ENCODE measurements around the gene CRAT.
A peak's percentile ranks its signal among the peaks of the same experiment; 100 is the strongest.
"Not testable (repeated sequence)": the region's sequence is repeated elsewhere in the genome, so short reads cannot be mapped to it uniquely, and the experiment has no call there.

CRAT gene

GRCh38 chr9:129135476-129135875 lies 24.9 kb upstream of the CRAT start:
- Mint-ChIP-seq H3K9me3 (no peaks in the 10 kb centered on the region), H3K36me3 (ENCODE audit: low read depth) (peaks cover 32% of the 10 kb centered on the region), H3K4me1 (peaks cover 65% of the 10 kb centered on the region), H3K4me3 (no peak overlapping the region), H3K27me3 (ENCODE audit: low read depth, poor library complexity) (no peaks in the 10 kb centered on the region), H3K27ac (peak overlapping the region; percentile 41)
- DNase-seq = no peak
- no peak for TF ChIP-seq CTCF (IDR thresholded peaks at IDR 0.05)

DNA sequence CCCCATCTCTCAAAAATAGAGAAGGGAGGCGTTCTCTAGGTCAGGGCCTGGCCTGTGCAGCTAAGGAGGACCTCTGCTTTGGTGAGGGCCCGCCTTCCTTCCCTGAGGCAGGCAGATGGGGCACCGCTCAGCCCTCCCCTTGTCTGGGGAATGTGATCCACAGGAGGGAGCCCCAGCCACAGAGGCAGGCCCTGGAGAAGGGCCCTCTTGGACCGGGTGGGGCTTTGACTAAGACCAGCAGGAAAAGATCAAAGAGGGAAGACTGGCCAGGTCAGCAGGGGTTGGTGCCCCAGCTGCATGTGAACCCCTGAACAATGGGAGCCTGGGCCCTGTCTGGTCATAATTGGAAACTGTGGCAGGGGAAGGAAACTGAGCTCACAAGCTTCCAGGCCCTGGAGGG lies 22.5 kb upstream of the CRAT start:
- Mint-ChIP-seq H3K4me1 (peaks cover 42% of the 10 kb centered on the region), H3K36me3 (ENCODE audit: low read depth) (peaks cover 50% of the 10 kb centered on the region), H3K4me3 (no peak overlapping the region), H3K27me3 (ENCODE audit: low read depth, poor library complexity) (no peaks in the 10 kb centered on the region), H3K27ac (peak overlapping the region; percentile 85), H3K9me3 (no peaks in the 10 kb centered on the region)
- no peak for DNase-seq
- TF ChIP-seq CTCF (IDR thresholded peaks at IDR 0.05) = no peak

DNA sequence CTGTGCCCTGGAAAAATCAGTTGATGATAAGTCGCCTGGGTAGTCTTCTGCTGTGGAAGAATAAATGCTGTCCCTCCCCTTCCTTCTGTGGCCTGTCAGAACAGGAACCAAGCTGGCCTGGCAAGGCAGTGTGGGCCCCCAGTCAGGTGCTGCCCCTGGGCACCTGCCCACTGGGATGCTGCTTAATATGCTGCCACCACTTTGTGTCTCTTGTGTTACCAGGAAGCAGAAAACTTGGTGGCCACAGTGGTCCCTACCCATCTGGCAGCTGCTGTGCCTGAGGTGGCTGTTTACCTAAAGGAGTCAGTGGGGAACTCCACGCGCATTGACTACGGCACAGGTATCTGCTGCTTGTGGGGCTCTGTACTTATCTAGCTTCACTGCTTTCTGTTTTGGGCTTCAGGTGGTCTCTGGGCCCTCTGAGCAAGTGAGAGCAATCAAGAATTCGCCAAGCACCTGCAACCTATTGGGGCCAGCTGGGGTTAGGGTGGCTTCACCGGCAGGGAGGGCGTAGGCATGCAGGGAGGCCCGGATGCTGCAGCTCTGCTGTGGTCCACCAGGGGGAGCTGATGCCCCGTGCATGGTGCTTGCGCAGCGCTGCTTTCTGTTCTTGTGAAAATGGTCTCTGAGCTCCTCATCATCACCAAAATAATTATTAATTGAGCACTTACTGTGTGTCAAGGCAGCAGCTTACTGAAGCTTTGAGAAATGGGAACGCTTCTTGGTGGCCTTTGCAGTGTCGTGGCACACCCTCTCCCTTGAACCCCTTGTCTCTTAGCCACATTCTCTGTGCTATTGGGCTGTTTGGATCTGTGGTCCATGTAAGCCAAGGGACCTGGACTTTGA lies 20.9 kb upstream of the CRAT start:
- peaks cover 39% of the 10 kb centered on the region for H3K4me1 Mint-ChIP-seq
- H3K27ac Mint-ChIP-seq = no peak overlapping the region
- no peaks in the 10 kb centered on the region for H3K27me3 Mint-ChIP-seq (ENCODE audit: low read depth, poor library complexity)
- peak; percentile 97 for TF ChIP-seq CTCF (IDR thresholded peaks at IDR 0.05)
- DNase-seq = peak; percentile 89
- H3K4me3 Mint-ChIP-seq = no peak overlapping the region
- peaks cover 60% of the 10 kb centered on the region for H3K36me3 Mint-ChIP-seq (ENCODE audit: low read depth)
- H3K9me3 Mint-ChIP-seq = no peaks in the 10 kb centered on the region

GRCh38 chr9:129130791-129131190 lies 20.2 kb upstream of the CRAT start:
- no peak overlapping the region for H3K4me3 Mint-ChIP-seq
- DNase-seq = no peak
- no peaks in the 10 kb centered on the region for H3K27me3 Mint-ChIP-seq (ENCODE audit: low read depth, poor library complexity)
- no peak overlapping the region for H3K27ac Mint-ChIP-seq
- no peak for TF ChIP-seq CTCF (IDR thresholded peaks at IDR 0.05)
- peaks cover 40% of the 10 kb centered on the region for H3K4me1 Mint-ChIP-seq
- no peaks in the 10 kb centered on the region for H3K9me3 Mint-ChIP-seq
- peaks cover 64% of the 10 kb centered on the region for H3K36me3 Mint-ChIP-seq (ENCODE audit: low read depth)

- H3K27me3 Mint-ChIP-seq (ENCODE audit: low read depth, poor library complexity); DNase-seq; H3K4me3 Mint-ChIP-seq; H3K9me3 Mint-ChIP-seq; H3K27ac Mint-ChIP-seq: not testable (repeated sequence)
- Mint-ChIP-seq H3K36me3 (ENCODE audit: low read depth) (peaks cover 62% of the 10 kb centered on the region), H3K4me1 (peaks cover 40% of the 10 kb centered on the region)
Observed at GRCh38 chr9:129130271-129130670, 19.7 kb upstream of the CRAT start.

DNA sequence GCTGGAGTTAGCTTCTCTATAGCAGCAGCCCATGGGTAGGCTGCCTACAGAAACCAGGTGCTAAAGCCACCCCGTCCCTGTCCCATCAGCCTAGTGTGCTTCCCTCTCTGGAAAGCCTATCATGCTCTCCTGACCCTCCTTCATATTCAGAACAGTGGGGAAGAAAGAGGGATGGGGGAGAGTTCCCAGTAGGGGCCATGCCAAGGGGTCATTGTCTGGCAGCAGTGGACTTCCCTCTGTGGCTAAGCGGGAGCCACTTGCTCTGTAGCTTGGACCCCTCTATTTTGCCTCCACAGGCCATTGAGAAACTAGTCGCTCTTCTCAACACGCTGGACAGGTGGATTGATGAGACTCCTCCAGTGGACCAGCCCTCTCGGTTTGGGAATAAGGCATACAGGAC lies 18.1 kb upstream of the CRAT start:
- Mint-ChIP-seq H3K27ac (no peak overlapping the region), H3K4me1 (peaks cover 37% of the 10 kb centered on the region), H3K27me3 (ENCODE audit: low read depth, poor library complexity) (no peaks in the 10 kb centered on the region), H3K36me3 (ENCODE audit: low read depth) (peaks cover 61% of the 10 kb centered on the region), H3K4me3 (no peak overlapping the region), H3K9me3 (no peaks in the 10 kb centered on the region)
- no peak for TF ChIP-seq CTCF (IDR thresholded peaks at IDR 0.05)
- DNase-seq = no peak

Data from nephron progenitor cell (in vitro differentiated cells).